Measurements from ENCODE around the gene ARHGAP10.

GRCh38 chr4:148090503-148091476, 358.9 kb downstream of the ARHGAP10 start:
- TF ChIP-seq CTCF (IDR thresholded peaks at IDR 0.05) (no peak), POLR2A (IDR thresholded peaks at IDR 0.05) (no peak)

All from prostate gland (tissue), 2 donors.